Measurements from ENCODE around the gene GNB3. TPM values are rescaled to one million over a fixed set of nuclear protein-coding genes. Genes with fewer than 3 reads are reported as not detected.
"Not testable (repeated sequence)": the region's sequence is repeated elsewhere in the genome, so short reads cannot be mapped to it uniquely, and the experiment has no call there.

GNB3 gene
- total RNA-seq, 2 experiments from 2014 or later, result 0.48 to 0.54 TPM

GRCh38 chr12:6890789-6891645 lies 50.3 kb downstream of the GNB3 start:
- intact Hi-C loops (cut with micrococcal nuclease), result loop anchor here (1.0 kb wide), 13 partner anchors 13 to 298 kb away; partner anchors contain the start of genes COPS7A, EMG1, ENO2 and LPCAT3
- peak; percentile 100 for DNase-seq
- Mint-ChIP-seq H3K4me1 (ENCODE audit: low read depth) (peaks cover 16% of the 10 kb centered on the region), H3K27me3 (ENCODE audit: low read depth) (no peaks in the 10 kb centered on the region), H3K27ac (peak overlapping the region; percentile 98), H3K4me3 (peak overlapping the region; percentile 90), H3K36me3 (ENCODE audit: low read depth) (no peaks in the 10 kb centered on the region), H3K9me3 (no peaks in the 10 kb centered on the region)
- CTCF ChIA-PET, result interaction anchor here (0.6 to 2.9 kb wide), 21 partner anchors 9 to 275 kb away, joined by 3 to 33 read pairs (median 4); partner anchors contain the start of genes CDCA3, ENO2, LRRC23 and MLF2

GRCh38 chr12:6891646-6892001 lies 50.9 kb downstream of the GNB3 start:
- H3K27me3 Mint-ChIP-seq (ENCODE audit: low read depth), result no peaks in the 10 kb centered on the region

GRCh38 chr12:6892683-6893082 lies 52.0 kb downstream of the GNB3 start:
- CTCF ChIA-PET, result interaction anchor here (2.1 to 2.9 kb wide), 2 partner anchors 14 to 20 kb away, joined by 7 to 33 read pairs; partner anchors contain the start of gene SPSB2
- H3K27me3 Mint-ChIP-seq (ENCODE audit: low read depth); intact Hi-C loops (cut with micrococcal nuclease); H3K9me3 Mint-ChIP-seq; H3K36me3 Mint-ChIP-seq (ENCODE audit: low read depth); DNase-seq: not testable (repeated sequence)
- H3K27ac Mint-ChIP-seq, result peak overlapping the region; percentile 59
- H3K4me3 Mint-ChIP-seq, result peak overlapping the region; percentile 90
- H3K4me1 Mint-ChIP-seq (ENCODE audit: low read depth), result peaks cover 16% of the 10 kb centered on the region

More at GRCh38 chr12:6891646-6892001, 50.9 kb downstream of the GNB3 start:
- CTCF ChIA-PET, result interaction anchor here (0.7 to 2.9 kb wide), 19 partner anchors 10 to 276 kb away, joined by 3 to 33 read pairs (median 5); partner anchors contain the start of genes CDCA3, ENO2, LRRC23 and MLF2
- DNase-seq, result peak; percentile 36
- intact Hi-C loops (cut with micrococcal nuclease), result loop anchor here (1.0 kb wide), 13 partner anchors 13 to 298 kb away; partner anchors contain the start of genes COPS7A, EMG1, ENO2 and LPCAT3
- Mint-ChIP-seq H3K4me1 (ENCODE audit: low read depth) (peaks cover 16% of the 10 kb centered on the region), H3K36me3 (ENCODE audit: low read depth) (no peaks in the 10 kb centered on the region), H3K4me3 (peak overlapping the region; percentile 90), H3K27ac (peak overlapping the region; percentile 93), H3K9me3 (no peaks in the 10 kb centered on the region)

GRCh38 chr12:6894321-6894720 lies 53.6 kb downstream of the GNB3 start:
- peaks cover 16% of the 10 kb centered on the region for H3K4me1 Mint-ChIP-seq (ENCODE audit: low read depth)
- H3K9me3 Mint-ChIP-seq, result no peaks in the 10 kb centered on the region
- H3K27ac Mint-ChIP-seq, result no peak overlapping the region
- DNase-seq, result no peak
- intact Hi-C loops (cut with micrococcal nuclease), result no loop called here
- no peak overlapping the region for H3K4me3 Mint-ChIP-seq
- H3K36me3 Mint-ChIP-seq (ENCODE audit: low read depth), result no peaks in the 10 kb centered on the region
- CTCF ChIA-PET, result interaction anchor here (0.9 kb wide), 1 partner anchor 13 kb away, joined by 4 read pairs; no protein-coding TSS in a partner anchor
- no peaks in the 10 kb centered on the region for H3K27me3 Mint-ChIP-seq (ENCODE audit: low read depth)

Other genes starting within 250 kb of the GNB3 start
- gene CHD4, start 233.5 kb upstream of the GNB3 start, total RNA-seq, result 100 to 1,000 TPM; 232 to 245 TPM
- gene LPAR5, start 205.0 kb upstream of the GNB3 start, total RNA-seq, result 1 to 10 TPM; 1.7 to 2.2 TPM
- gene ACRBP, start 193.5 kb upstream of the GNB3 start, total RNA-seq, result 1 to 10 TPM; 2.3 to 2.4 TPM
- 10 to 100 TPM; 17.3 to 17.8 TPM for gene ING4, start 177.8 kb upstream of the GNB3 start, total RNA-seq
- gene ZNF384, start 151.6 kb upstream of the GNB3 start, total RNA-seq, result 10 to 100 TPM; 52.6 to 56.6 TPM
- under 1 TPM; 0.21 to 0.27 TPM for gene PIANP, start 140.1 kb upstream of the GNB3 start, total RNA-seq
- gene COPS7A, start 116.9 kb upstream of the GNB3 start, total RNA-seq, result 10 to 100 TPM; 43.0 to 47.8 TPM
- gene MLF2, start 87.8 kb upstream of the GNB3 start, total RNA-seq, result 100 to 1,000 TPM; 140 to 143 TPM
- gene PTMS, start 74.6 kb upstream of the GNB3 start, total RNA-seq, result 10 to 100 TPM; 35.1 to 44.2 TPM
- 10 to 100 TPM; 22.8 to 25.1 TPM for gene LAG3, start 68.4 kb upstream of the GNB3 start, total RNA-seq
- 100 to 1,000 TPM; 155 to 161 TPM for gene CD4, start 51.4 kb upstream of the GNB3 start, total RNA-seq
- under 1 TPM in 1 of 2 experiments, not detected in 1; 0.24 TPM for gene GPR162, start 19.1 kb upstream of the GNB3 start, total RNA-seq
- 1 to 10 TPM; 1.9 to 2.0 TPM for gene P3H3, start 12.5 kb upstream of the GNB3 start, total RNA-seq
- gene CDCA3, start 10.4 kb downstream of the GNB3 start, total RNA-seq, result 100 to 1,000 TPM; 106 to 108 TPM
- 100 to 1,000 TPM; 115 to 123 TPM for gene USP5, start 11.2 kb downstream of the GNB3 start, total RNA-seq
- gene TPI1, start 26.6 kb downstream of the GNB3 start, total RNA-seq, result 1,000 to 10,000 TPM; 1,222 to 1,282 TPM
- 1 to 10 TPM; 2.6 to 2.8 TPM for gene SPSB2, start 32.4 kb downstream of the GNB3 start, total RNA-seq
- 1 to 10 TPM; 6.3 to 6.4 TPM for gene LRRC23, start 63.9 kb downstream of the GNB3 start, total RNA-seq
- 100 to 1,000 TPM; 128 to 131 TPM for gene ENO2, start 73.7 kb downstream of the GNB3 start, total RNA-seq
- gene ATN1, start 87.0 kb downstream of the GNB3 start, total RNA-seq, result 10 to 100 TPM; 20.1 to 22.2 TPM
- not detected for gene RNU7-1, start 102.9 kb downstream of the GNB3 start, total RNA-seq
- 100 to 1,000 TPM; 242 to 245 TPM for gene C12orf57, start 103.1 kb downstream of the GNB3 start, total RNA-seq
- 100 to 1,000 TPM; 334 to 348 TPM for gene PTPN6, start 110.4 kb downstream of the GNB3 start, total RNA-seq
- gene PHB2, start 129.7 kb downstream of the GNB3 start, total RNA-seq, result 100 to 1,000 TPM; 389 to 392 TPM
- gene EMG1, start 130.0 kb downstream of the GNB3 start, total RNA-seq, result 10 to 100 TPM; 89.1 to 91.9 TPM
- 10 to 100 TPM; 22.7 to 27.2 TPM for gene LPCAT3, start 177.6 kb downstream of the GNB3 start, total RNA-seq
- gene C1S, start 219.8 kb downstream of the GNB3 start, total RNA-seq, result 1 to 10 TPM; 2.2 to 3.1 TPM

Measured in activated naive CD4-positive, alpha-beta T cell treated with anti-CD3 and anti-CD28 coated beads for 36 hours (primary cell).